ENCODE data around the gene ASAP2.

GRCh38 chr2:9360110-9360509 is 153.5 kb downstream of the ASAP2 start:
- TF ChIP-seq POLR2A (IDR thresholded peaks at IDR 0.05; ENCODE audit: low read depth, low read length) (no peak), POLR2AphosphoS5 (IDR thresholded peaks at IDR 0.05; ENCODE audit: low read depth, low read length) (no peak), PAX5 (IDR thresholded peaks at IDR 0.05; ENCODE audit: insufficient read depth, low read length, severe bottlenecking) (no peak)
